Stimulated activated CD4-positive, alpha-beta T cell treated with anti-CD3 and anti-CD28 coated beads, Interleukin-15, amount 100 ng/mL, for 24 hours (primary cell): ENCODE results near the gene RBBP8.

Experiments
- DNase-seq: peaks from one replicate; pipeline ENCODE4 v3.0.0-alpha.2; 2020

RBBP8 gene

DNA sequence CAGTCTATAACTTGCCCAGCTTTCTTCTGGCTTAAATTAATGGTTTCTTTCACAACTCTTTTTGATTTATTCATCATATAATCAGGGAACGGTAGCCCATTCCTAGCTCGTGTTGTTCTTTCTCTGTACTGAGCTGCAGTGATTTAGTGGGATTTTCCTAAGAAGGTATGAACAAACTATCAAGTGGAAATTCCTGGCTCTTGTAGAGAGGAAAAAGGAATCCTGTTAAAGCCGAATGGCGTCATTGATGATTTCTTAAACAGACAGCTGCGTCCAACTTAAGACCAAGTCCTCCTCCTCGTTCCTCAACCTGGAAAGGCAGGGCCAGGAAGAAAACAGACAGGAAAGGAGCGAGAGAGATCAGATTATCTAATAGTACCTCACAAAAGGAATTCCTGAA, 132.9 kb downstream of the RBBP8 start:
- no peak for DNase-seq

DNA sequence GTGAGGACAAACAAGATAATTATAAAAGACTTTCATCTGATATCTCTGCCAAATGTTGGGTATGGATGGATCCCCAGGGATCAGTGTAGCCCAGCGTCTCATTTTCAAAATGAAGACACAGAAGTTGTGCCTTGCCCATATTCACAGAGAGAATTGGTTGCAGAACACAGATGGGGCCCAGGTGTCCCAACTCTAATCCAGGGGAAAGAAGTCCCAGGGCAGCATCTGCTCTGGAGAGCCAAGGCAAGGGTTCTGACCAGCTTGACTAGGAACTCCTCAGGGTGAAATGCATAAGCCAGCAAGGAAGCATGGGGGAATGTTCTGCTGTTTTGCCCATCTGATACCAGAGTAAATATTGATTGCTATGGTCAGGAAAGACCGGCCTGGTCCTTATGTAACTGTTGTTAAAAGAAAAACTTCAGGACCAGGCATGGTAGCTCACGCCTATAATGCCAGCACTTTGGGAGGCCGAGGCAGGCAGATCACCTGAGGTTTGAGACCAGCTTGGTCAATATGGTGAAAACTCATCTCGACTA, 133.4 kb downstream of the RBBP8 start:
- DNase-seq: no peak

DNA sequence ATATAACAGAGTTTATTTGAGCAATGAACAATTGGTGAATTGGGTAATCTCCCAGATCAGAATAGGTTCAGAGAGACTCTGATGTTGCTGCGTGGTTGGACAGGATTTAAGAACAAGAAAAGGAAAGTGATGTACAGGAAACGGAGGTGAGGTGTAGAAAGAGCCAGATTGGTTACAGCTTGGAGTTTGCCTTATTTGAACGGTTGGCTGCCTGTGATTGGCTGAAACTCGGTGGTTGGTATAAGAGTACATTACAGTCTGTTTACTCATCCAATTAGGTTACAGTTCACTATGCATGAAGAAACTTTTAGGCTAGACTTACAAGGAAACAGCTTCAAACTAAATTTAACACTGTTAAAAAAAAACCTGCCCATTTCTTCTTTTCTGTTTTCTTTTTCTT, 134.1 kb downstream of the RBBP8 start:
- no peak for DNase-seq

DNA sequence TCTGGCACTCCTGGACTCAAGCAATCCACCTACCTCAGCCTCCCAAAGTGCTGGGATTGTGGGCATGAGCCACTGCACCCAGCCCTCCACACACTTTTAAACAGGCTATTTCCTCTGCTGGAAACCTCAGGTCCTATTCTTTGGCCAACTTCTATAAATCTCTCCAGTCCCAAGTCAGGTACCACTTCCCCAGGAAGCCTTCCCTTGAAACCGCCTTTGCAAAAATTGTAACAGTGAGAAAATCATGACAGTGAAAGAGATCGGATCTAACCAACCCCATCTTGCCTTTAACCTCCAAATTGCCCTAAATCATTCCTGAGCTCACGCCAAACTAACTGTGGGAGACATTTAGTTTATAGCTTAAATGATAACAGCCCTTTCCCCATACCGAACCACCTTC, 134.9 kb downstream of the RBBP8 start:
- DNase-seq: no peak

DNA sequence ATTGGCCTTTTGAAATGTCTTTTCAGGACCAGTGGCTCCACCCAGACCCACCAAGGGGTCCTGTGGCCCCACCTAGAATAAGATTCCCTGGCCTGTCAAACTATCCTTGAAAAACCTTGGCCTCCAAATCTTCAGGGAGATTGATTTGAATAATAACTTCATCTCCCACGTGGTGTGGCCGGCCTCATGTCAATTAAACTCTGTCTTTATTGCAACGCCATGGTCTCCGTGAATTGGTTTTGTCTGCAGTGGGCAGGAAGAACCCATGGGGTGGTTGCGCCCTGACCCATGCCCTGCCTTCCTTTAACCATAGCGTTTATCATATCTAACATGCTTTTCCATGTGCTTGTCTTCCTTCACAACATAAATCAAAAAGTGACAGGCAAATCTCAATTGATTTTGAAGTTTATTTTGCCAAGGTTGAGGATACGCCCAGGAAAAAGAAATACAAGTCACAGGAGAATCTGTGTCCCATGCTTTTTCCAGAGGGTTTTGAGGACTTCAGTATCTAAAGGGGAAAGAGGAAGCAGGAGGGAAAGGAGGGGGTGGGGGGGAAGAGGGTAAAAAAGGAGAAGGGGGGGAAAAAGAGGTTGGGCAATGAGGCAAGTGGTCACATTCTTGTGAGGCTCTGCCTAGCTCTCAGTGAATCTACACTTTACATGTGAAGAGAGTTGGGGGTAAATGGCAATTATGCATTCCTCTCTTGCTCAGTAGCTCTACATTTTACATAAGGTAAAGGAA, 135.6 kb downstream of the RBBP8 start:
- DNase-seq: no peak

DNA sequence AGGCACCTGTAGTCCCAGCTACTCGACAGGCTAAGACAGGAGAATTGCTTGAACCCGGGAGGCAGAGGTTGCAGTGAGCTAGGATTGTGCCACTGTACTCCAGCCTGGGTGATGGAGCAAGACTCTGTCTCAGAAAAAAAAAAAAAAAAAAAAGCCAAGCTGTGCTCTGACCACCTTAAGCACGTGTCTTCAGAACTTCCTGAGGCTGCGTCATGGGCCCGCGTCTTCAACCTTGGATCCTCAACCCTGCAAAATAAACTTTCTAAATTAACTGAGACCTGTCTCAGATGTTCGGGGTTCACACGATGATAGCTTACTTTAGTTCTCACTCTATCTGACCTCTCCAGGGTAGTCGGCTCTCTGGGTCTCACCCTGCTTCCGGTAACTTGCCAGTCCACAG, 136.4 kb downstream of the RBBP8 start:
- peak; percentile 20 for DNase-seq

DNA sequence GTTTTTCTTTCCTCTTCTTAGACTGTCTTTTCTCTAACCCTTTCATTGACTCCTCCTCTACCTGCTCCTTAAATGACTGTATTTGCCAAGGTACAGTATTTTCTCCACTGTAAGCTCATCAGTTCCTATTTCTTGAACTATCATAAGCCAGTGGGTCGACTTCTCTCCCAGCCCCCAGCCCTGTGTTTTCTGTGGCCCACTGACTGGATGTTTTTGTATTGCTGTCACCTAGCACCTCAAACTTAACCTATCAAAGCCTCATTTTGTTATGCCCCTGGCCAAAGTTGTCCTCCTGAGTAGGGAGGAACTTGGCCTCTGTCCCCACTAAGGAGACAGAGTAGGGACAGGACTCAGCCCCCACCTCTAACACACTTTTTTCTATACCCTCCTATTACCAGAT, 136.8 kb downstream of the RBBP8 start:
- DNase-seq: no peak

DNA sequence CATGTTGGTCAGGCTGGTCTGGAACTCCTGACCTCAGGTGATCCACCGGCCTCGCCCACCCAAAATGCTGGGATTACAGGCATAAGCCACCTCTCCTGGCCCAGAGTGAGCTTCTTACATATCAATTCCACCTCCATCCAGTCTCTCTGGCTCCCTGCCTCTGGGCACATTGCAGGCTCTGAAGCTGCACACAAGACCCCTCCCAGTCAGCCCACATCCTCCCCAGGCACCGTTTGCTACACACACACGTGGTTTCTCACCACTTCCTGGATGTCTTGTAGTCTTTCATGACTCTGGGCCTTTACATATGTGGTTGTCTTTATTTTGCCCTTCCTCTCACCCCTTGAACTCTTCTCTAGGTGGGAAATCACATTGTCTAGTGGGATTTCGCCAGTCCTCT, 138.2 kb downstream of the RBBP8 start:
- peak; percentile 78 for DNase-seq

DNA sequence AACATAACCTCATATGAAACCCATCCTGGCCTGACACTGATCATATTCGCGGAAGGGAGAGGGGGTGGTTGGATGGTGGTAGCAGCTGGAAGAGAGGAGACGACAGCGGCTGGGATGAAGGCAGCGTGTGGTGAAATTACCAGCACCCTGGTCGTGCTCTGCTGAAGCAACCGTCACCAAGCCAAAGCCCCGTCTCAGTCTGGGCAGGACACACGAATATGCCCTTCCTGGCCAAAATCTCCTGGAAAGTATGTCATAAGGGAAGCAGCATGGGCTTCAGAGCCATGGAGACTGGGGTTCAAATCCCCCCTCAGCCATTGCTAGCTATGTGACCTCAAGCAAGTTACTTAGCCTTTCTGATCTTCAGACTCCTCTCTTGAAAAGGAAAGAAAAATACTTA, 139.0 kb downstream of the RBBP8 start:
- no peak for DNase-seq

DNA sequence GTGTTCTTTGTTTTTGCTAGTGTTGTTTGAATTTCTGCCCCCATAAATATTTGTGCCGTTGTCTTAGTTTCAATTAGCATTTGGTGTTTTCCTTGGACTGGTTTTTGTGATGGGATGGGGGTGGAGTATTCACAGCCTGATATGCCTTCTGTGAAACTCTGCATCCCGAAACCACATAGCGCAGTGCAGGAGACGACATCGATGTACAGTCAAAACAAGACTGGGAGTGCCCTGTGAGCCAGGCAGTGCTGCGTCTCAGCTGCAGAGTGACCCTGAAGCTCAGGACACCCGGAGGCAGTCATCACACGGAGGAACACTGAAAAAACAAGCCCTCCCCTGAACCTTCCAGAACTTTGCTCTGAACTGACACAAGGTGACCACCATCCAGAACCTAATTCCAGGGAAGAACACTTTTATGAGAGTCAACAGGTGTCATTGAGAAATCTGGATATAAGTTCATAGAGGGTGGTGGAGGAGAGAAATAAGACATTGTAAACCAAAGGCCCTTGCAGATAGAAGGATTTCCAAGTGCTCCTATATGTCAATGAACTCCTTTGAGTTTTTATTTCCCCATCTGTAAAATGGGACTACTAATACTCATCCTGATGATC, 141.0 kb downstream of the RBBP8 start:
- DNase-seq: no peak
